ENCODE data around the gene ATG13. TPM values are rescaled to one million over a fixed set of nuclear protein-coding genes. Genes with fewer than 3 reads are reported as not detected.

Gene ATG13
- polyA plus RNA-seq, 1 of the 3 experiments (the other 2 are of a cell fraction), result 39.4 TPM

- Histone ChIP-seq H2AFZ (ENCODE audit: low read depth) (no peak overlapping the region), H3K9ac (no peak overlapping the region), H3K9me2 (no peaks in the 10 kb centered on the region), H3K79me2 (ENCODE audit: insufficient read depth) (no peaks in the 10 kb centered on the region), H3K4me1 (ENCODE audit: control insufficient read depth in 1 of 2, insufficient read depth in 2 of 2, low read depth in 1 of 2, low read length in 1 of 2) (peaks cover 0 to 15% of the 10 kb centered on the region in 2 experiments; a peak in 1 of 4 replicates), H3K9me3 (no peaks in the 10 kb centered on the region), H3K4me3 (ENCODE audit: low read depth in 2 of 2, low read length in 1 of 2) (no peak overlapping the region), H3K27ac (ENCODE audit: low read depth in 2 of 2, low read length in 1 of 2) (no peak overlapping the region), H3K27me3 (ENCODE audit: insufficient read depth) (no peaks in the 10 kb centered on the region), H3F3A (replicated peaks; ENCODE audit: insufficient read depth) (peaks cover 3% of the 10 kb centered on the region), H3K4me2 (no peak overlapping the region), H4K20me1 (ENCODE audit: insufficient read depth) (no peaks in the 10 kb centered on the region), H3K36me3 (replicated peaks in 1 of 2; ENCODE audit: control insufficient read depth in 1 of 2, insufficient read depth in 2 of 2, low read length in 1 of 2) (peaks cover 34 to 63% of the 10 kb centered on the region in 2 experiments)
- ChIA-PET CTCF (no interaction called here), POLR2A (no interaction called here)
- no peak for TF ChIP-seq YY1 (IDR thresholded peaks at IDR 0.05; ENCODE audit: low read depth)
- TF ChIP-seq REST (IDR thresholded peaks at IDR 0.05; ENCODE audit: low read depth, low read length), result no peak
- no peak for TF ChIP-seq GATA2 (CRISPR knock-in tag; IDR thresholded peaks at IDR 0.05)
- no peak for TF ChIP-seq RCOR1 (IDR thresholded peaks at IDR 0.05; ENCODE audit: low read length)
- TF ChIP-seq FOXJ3 (CRISPR knock-in tag; IDR thresholded peaks at IDR 0.05), result no peak
- no peak for TF ChIP-seq MEF2A (IDR thresholded peaks at IDR 0.05; ENCODE audit: borderline replicate concordance, low read depth)
- no peak for TF ChIP-seq TCF12 (IDR thresholded peaks at IDR 0.05)
- TF ChIP-seq TAF1 (IDR thresholded peaks at IDR 0.05; ENCODE audit: borderline replicate concordance, low read depth, low read length), result no peak
- TF ChIP-seq GABPA (IDR thresholded peaks at IDR 0.05; ENCODE audit: low read depth), result no peak
- TF ChIP-seq MXI1 (IDR thresholded peaks at IDR 0.05; ENCODE audit: low read depth, low read length), result no peak
- no peak for TF ChIP-seq EP300 (IDR thresholded peaks at IDR 0.05; ENCODE audit: borderline replicate concordance in 1 of 2, low read depth in 1 of 2, low read length in 1 of 2)
- TF ChIP-seq EZH2phosphoT487 (IDR thresholded peaks at IDR 0.05; ENCODE audit: borderline replicate concordance, low read depth), result no peak
- TF ChIP-seq RFX5 (IDR thresholded peaks at IDR 0.05; ENCODE audit: low read length), result no peak
- TF ChIP-seq CTCF (IDR thresholded peaks at IDR 0.05), result no peak
- TF ChIP-seq, protein P1, sequence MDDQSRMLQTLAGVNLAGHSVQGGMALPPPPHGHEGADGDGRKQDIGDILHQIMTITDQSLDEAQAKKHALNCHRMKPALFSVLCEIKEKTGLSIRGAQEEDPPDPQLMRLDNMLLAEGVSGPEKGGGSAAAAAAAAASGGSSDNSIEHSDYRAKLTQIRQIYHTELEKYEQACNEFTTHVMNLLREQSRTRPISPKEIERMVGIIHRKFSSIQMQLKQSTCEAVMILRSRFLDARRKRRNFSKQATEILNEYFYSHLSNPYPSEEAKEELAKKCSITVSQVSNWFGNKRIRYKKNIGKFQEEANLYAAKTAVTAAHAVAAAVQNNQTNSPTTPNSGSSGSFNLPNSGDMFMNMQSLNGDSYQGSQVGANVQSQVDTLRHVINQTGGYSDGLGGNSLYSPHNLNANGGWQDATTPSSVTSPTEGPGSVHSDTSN (IDR thresholded peaks at IDR 0.05), result no peak
- DNase-seq, result no peak
- WGBS (ENCODE audit: low lambda C conversion rate), result 100% methylated on average over 3 of the region's 7 CpGs
These were observed 55.1 kb downstream of the ATG13 start for GRCh38 chr11:46672381-46672839.

Measured in SK-N-SH (cell line).